Neural progenitor cell (in vitro differentiated cells): ENCODE results near the gene FBXO10. TPM values are rescaled to one million over a fixed set of nuclear protein-coding genes. Genes with fewer than 3 reads are reported as not detected.

Experiments
- DNase-seq: peaks from one replicate; pipeline ENCODE4 v3.0.0-alpha.2; 2016; ENCODE audit warnings: low spot score
- H2AFZ ChIP-seq: fragments of 200-600 bp; sonication (generic); replicated peaks from 2 replicates; pipeline ENCODE4 v1.6.1; 2016; ENCODE audit warnings: antibody characterized with exemption
- H3F3A ChIP-seq: fragments of 200-600 bp; sonication (generic); 2 replicates; pipeline ENCODE4 v1.6.1; 2016; ENCODE audit warnings: antibody characterized with exemption, low read depth
- H3K27ac ChIP-seq: fragments of 200-600 bp; sonication (generic); 2 replicates; pipeline ENCODE4 v1.5.1; 2016; ENCODE audit warnings: mild to moderate bottlenecking
- H3K27me3 ChIP-seq: fragments of 200-600 bp; sonication (generic); 2 replicates; pipeline ENCODE4 v1.6.1; 2016; ENCODE audit warnings: mild to moderate bottlenecking, moderate library complexity
- H3K36me3 ChIP-seq: fragments of 200-600 bp; sonication (generic); 2 replicates; pipeline ENCODE4 v1.5.1; 2016
- H3K4me1 ChIP-seq: fragments of 200-600 bp; sonication (generic); 2 replicates; pipeline ENCODE4 v1.6.1; 2016; ENCODE audit warnings: mixed run types
- H3K4me2 ChIP-seq: fragments of 200-600 bp; sonication (generic); 2 replicates; pipeline ENCODE4 v1.6.1; 2016
- H3K4me3 ChIP-seq: fragments of 200-600 bp; sonication (generic); 2 replicates; pipeline ENCODE4 v1.5.1; 2016
- H3K79me2 ChIP-seq: fragments of 200-600 bp; sonication (generic); 2 replicates; pipeline ENCODE4 v1.6.1; 2016; ENCODE audit warnings: low read depth
- H3K9ac ChIP-seq: fragments of 200-600 bp; sonication (generic); 2 replicates; pipeline ENCODE4 v1.6.1; 2016
- H3K9me3 ChIP-seq: fragments of 200-600 bp; sonication (generic); 2 replicates; pipeline ENCODE4 v1.5.1; 2016; ENCODE audit warnings: low read depth
- H4K20me1 ChIP-seq: fragments of 200-600 bp; sonication (generic); 2 replicates; pipeline ENCODE4 v1.6.1; 2016; ENCODE audit warnings: low read depth
- H3K27ac Mint-ChIP-seq: 3 replicates; pipeline ENCODE4 v1.8.0; 2021; ENCODE audit warnings: mixed read lengths
- H3K27me3 Mint-ChIP-seq: 2 replicates; pipeline ENCODE4 v1.8.0; 2022; ENCODE audit warnings: low read depth, mild to moderate bottlenecking, inconsistent platforms, moderate library complexity, mixed read lengths; ENCODE audit not compliant: insufficient read depth
- H3K36me3 Mint-ChIP-seq: 3 replicates; pipeline ENCODE4 v1.8.0; 2021; ENCODE audit warnings: mixed read lengths
- H3K4me1 Mint-ChIP-seq: 3 replicates; pipeline ENCODE4 v1.8.0; 2021; ENCODE audit warnings: mixed read lengths
- H3K4me3 Mint-ChIP-seq: 3 replicates; pipeline ENCODE4 v1.8.0; 2021; ENCODE audit warnings: mild to moderate bottlenecking, moderate library complexity, mixed read lengths
- H3K9me3 Mint-ChIP-seq: 3 replicates; pipeline ENCODE4 v1.8.0; 2020; ENCODE audit warnings: mixed read lengths
- CTCF ChIP-seq: fragments of 200-600 bp; sonication (generic); IDR thresholded peaks from 2 replicates; pipeline ENCODE4 v1.5.1; 2017; ENCODE audit warnings: antibody characterized with exemption, mild to moderate bottlenecking
- EZH2 ChIP-seq: fragments of 200-600 bp; sonication (generic); IDR thresholded peaks from 2 replicates; pipeline ENCODE4 v1.6.1; 2017; ENCODE audit warnings: antibody characterized with exemption, mild to moderate bottlenecking, moderate library complexity
- EZH2phosphoT487 ChIP-seq: fragments of 200-600 bp; sonication (generic); IDR thresholded peaks from 2 replicates; pipeline ENCODE4 v1.6.1; 2017; ENCODE audit warnings: antibody characterized with exemption
- total RNA-seq: library from RNA; depleted of rRNA; stranded (reverse); fragments of >200 nt; gene quantifications from 2 replicates; pipeline ENCODE4 v1.2.3, GENCODE V29; 2015; ENCODE audit warnings: low replicate concordance

Gene FBXO10
- total RNA-seq, 1 donor from 2014 or later = 13.4 TPM

- Mint-ChIP-seq H3K9me3 (no peaks in the 10 kb centered on the region), H3K27me3 (peaks cover 13% of the 10 kb centered on the region), H3K4me1 (peaks cover 3% of the 10 kb centered on the region), H3K27ac (no peak overlapping the region), H3K36me3 (peaks cover 39% of the 10 kb centered on the region), H3K4me3 (no peak overlapping the region)
- TF ChIP-seq EZH2 (no peak), CTCF (no peak), EZH2phosphoT487 (no peak)
- no peak for DNase-seq
- Histone ChIP-seq H3K27ac (no peak overlapping the region), H3K36me3 (no peaks in the 10 kb centered on the region), H3K4me3 (no peak overlapping the region), H3K4me1 (peaks cover under 1% of the 10 kb centered on the region), H3K4me2 (no peak overlapping the region), H3K9me3 (no peaks in the 10 kb centered on the region), H3F3A (peaks cover 5% of the 10 kb centered on the region), H4K20me1 (peaks cover 5% of the 10 kb centered on the region), H3K27me3 (no peaks in the 10 kb centered on the region), H3K9ac (no peak overlapping the region), H2AFZ (no peak overlapping the region), H3K79me2 (no peaks in the 10 kb centered on the region)
Measured at GRCh38 chr9:37540634-37541033, 35.5 kb downstream of the FBXO10 start.

DNA sequence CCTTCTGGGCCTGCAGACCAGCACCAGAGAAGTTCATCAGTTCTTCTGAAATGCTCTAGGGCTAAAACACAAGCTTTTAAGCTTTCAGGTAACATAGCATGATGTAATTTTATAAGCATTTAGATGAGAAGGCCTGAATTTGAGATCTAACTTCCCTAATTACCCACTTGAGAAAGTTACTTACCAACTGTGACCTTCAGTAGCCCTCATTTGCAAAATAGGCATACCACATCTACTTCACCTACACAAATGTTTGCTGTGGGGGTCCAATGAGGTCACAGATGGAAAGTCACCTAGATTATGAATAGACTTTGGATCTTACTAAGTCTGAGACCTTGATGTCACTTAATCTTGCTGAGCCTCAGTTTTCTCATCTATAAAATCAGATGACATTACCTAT, 36.5 kb downstream of the FBXO10 start:
- peaks cover 16% of the 10 kb centered on the region for H3K27me3 Mint-ChIP-seq
- H3K27ac Mint-ChIP-seq = no peak overlapping the region
- H3K4me3 ChIP-seq = no peak overlapping the region
- peaks cover 5% of the 10 kb centered on the region for H3K4me1 Mint-ChIP-seq
- TF ChIP-seq CTCF (no peak), EZH2 (no peak), EZH2phosphoT487 (no peak)
- H3K9me3 ChIP-seq = no peaks in the 10 kb centered on the region
- no peak overlapping the region for H3K4me2 ChIP-seq
- no peak overlapping the region for H3K27ac ChIP-seq
- no peak overlapping the region for H3K9ac ChIP-seq
- H3K79me2 ChIP-seq = no peaks in the 10 kb centered on the region
- no peaks in the 10 kb centered on the region for H3K9me3 Mint-ChIP-seq
- H2AFZ ChIP-seq = no peak overlapping the region
- peaks cover 11% of the 10 kb centered on the region for H3K4me1 ChIP-seq
- H3F3A ChIP-seq = peaks cover 15% of the 10 kb centered on the region
- H3K4me3 Mint-ChIP-seq = no peak overlapping the region
- peaks cover 36% of the 10 kb centered on the region for H3K36me3 Mint-ChIP-seq
- peaks cover 13% of the 10 kb centered on the region for H4K20me1 ChIP-seq
- no peaks in the 10 kb centered on the region for H3K36me3 ChIP-seq
- no peak for DNase-seq
- no peaks in the 10 kb centered on the region for H3K27me3 ChIP-seq

GRCh38 chr9:37538099-37538498, 38.1 kb downstream of the FBXO10 start:
- DNase-seq = no peak
- Histone ChIP-seq H3K27me3 (no peaks in the 10 kb centered on the region), H3K4me1 (peaks cover 19% of the 10 kb centered on the region), H3K4me2 (no peak overlapping the region), H3K4me3 (no peak overlapping the region), H4K20me1 (peaks cover 17% of the 10 kb centered on the region), H3K9me3 (no peaks in the 10 kb centered on the region), H2AFZ (no peak overlapping the region), H3K36me3 (no peaks in the 10 kb centered on the region), H3K27ac (no peak overlapping the region), H3K79me2 (no peaks in the 10 kb centered on the region), H3K9ac (no peak overlapping the region), H3F3A (peaks cover 22% of the 10 kb centered on the region)
- no peak overlapping the region for H3K27ac Mint-ChIP-seq
- TF ChIP-seq CTCF (no peak), EZH2phosphoT487 (no peak), EZH2 (no peak)
- H3K27me3 Mint-ChIP-seq = peaks cover 16% of the 10 kb centered on the region
- no peaks in the 10 kb centered on the region for H3K9me3 Mint-ChIP-seq
- peaks cover 34% of the 10 kb centered on the region for H3K36me3 Mint-ChIP-seq
- peaks cover 11% of the 10 kb centered on the region for H3K4me1 Mint-ChIP-seq
- no peak overlapping the region for H3K4me3 Mint-ChIP-seq
